HG03139 (cell line): ENCODE data around the gene PTPRE.
"Not testable (repeated sequence)": the region's sequence is repeated elsewhere in the genome, so short reads cannot be mapped to it uniquely, and the experiment has no call there.

Experiments
- ATAC-seq: cut with Tn5 transposase; IDR thresholded peaks from one replicate; pipeline ENCODE4 v1.9.1; 2021; ENCODE audit not compliant: unreplicated experiment

Gene PTPRE

GRCh38 chr10:127976701-127977356 lies 69.9 kb downstream of the PTPRE start:
- no peak for ATAC-seq

GRCh38 chr10:127977357-127978009 lies 70.6 kb downstream of the PTPRE start:
- no peak for ATAC-seq

DNA sequence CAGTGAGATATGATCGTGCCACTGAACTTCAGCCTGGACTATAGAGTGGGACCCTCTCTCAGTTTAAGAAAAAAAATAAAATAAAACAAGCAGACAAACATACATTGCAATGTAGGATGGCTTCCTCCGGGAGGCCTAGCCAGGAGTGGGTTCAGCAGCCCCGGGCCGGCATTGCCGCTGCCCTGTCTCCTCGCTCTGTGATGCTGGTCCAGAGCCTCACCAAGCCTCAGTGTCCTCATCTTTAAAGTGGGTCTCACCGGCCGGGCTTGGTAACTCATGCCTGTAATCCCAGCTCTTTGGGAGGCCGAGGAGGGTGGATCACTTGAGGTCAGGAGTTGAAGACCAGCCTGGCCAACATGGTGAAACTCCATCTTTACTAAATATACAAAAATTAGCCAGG lies 71.6 kb downstream of the PTPRE start:
- ATAC-seq: no peak

- ATAC-seq: no peak
Observed at GRCh38 chr10:127979045-127979444, 72.1 kb downstream of the PTPRE start.

DNA sequence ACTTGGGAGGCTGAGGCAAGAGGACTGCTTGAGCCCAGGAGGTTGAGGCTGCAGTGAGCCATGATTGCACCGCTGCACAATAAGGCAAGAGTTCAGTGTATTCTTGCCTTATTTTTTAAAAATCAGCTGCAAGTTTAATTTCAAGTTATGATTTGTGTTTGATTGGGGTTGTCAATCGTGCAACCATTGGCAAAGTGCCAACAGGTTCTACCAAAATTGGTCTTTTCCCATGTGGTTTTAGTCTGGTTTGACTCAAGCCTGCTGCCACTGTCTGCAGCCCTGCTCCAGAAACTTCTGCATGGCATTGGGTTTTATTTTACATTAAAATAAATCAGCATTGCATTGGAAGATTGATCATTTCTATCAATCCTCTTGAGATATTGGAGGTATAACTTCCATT lies 72.7 kb downstream of the PTPRE start:
- no peak for ATAC-seq

- no peak for ATAC-seq
Observed at GRCh38 chr10:127980898-127981297, 74.0 kb downstream of the PTPRE start.

GRCh38 chr10:127982601-127983000 lies 75.7 kb downstream of the PTPRE start:
- no peak for ATAC-seq

GRCh38 chr10:127983344-127984100 lies 76.6 kb downstream of the PTPRE start:
- no peak for ATAC-seq

DNA sequence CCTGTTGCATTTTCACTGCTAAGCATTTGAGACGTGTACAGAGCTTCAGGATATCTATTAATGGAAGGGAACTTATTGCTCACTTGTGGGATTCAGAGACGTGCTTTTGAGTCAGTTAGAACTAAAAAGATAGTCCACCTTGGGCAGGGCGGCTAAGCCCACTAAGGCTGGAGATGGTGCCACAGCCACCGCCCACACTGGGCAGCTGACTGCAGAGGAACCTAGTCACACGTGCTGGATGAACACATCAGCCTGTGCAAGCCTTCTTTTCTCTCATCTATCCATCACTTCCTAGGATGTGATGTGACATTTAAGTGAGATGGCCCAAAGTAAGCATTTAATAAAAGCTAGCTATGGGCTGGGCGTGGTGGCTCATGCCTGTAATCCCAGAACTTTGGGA lies 78.0 kb downstream of the PTPRE start:
- no peak for ATAC-seq

- no peak for ATAC-seq
Observed at GRCh38 chr10:127986531-127987466, 79.9 kb downstream of the PTPRE start.

GRCh38 chr10:127987467-127988380 lies 80.8 kb downstream of the PTPRE start:
- ATAC-seq: no peak

GRCh38 chr10:127989481-127990012 lies 82.6 kb downstream of the PTPRE start:
- ATAC-seq: no peak

GRCh38 chr10:127990132-127990788 lies 83.4 kb downstream of the PTPRE start:
- ATAC-seq: not testable (repeated sequence)

DNA sequence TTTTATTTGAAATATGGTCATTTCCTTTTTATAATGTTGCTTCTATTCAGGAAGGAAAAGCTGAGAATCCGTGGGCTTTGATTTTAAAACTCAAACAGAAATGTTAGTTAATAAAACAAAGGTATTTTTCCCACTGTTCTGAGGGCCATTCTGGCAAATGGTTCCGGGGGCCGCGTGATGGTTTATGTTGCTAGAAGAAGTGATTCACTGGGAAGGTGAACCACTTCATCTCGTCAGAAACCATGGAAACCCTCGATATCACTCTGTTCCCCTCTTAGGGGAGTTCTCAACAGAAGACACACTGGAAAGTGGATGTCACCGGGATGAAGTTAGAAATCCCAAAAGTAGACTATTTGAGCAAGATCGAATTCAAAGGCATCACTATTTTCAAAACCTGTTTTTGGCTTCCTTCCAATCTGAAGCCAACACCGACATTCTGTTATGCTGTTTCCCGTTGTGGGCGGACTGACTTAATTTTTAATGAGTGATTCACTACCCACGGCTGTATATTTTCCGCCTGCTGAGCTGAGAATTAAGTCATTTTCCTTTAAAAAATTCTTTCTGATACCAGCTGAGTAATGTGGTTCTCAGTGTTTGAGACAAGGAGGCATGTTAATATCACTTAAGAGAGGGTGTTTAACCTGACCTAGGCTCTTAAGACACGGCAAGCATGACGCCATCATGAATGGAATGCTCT lies 84.1 kb downstream of the PTPRE start:
- no peak for ATAC-seq

DNA sequence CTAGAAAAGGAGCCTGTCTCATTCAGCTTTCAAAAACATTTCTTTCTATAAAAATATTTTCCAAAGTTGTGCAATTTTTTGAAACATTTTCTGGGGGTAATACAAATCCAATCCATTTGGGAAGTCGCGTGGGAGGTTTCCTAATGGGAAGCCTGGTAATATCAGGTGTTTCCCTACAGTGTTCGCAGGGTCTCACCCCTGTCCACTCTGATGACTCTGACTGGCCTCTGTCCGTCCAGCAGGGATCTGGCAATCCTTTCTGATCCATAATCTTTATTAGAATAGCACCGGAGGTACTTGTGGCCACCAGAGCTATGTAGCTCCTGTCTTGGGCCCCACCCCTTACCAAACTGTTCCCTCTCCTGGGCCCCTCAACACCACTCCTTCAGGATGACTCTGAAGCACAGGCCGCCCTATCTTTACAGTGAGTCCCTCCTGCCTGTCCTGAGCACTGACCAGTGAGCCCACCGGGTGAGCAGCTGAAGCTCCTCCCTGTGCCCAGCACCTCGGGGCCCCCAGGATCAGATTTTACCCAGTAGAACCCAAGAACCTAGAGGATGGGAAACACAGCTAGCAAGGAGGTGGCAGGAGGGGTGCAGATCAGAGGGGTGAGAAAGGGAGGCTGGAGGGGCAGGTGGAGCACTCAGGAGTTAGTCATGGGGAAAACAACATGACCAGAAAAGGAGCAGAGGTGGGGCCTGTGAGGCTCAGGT lies 84.8 kb downstream of the PTPRE start:
- ATAC-seq: no peak

DNA sequence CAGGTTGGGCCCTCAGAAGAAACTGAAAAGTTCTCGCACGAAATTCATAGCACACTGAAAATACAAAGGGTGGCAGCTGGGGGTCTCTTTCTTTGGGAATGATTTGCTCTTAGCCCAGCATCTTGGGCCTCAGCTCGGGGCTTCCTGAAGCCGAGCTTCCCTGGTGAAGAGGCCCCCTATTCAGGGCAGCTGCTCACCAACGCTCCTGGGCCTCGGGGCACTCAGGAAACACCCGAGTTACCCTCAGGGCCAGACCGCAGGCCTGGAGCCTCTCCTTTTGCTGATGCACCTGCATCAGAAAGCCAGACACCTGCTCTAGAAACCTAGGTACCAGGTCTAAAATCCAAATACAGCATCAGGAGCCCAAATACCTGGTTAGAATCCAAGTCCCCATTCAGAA lies 85.5 kb downstream of the PTPRE start:
- no peak for ATAC-seq

GRCh38 chr10:127993056-127993690 lies 86.3 kb downstream of the PTPRE start:
- ATAC-seq: no peak

- no peak for ATAC-seq
Observed at GRCh38 chr10:127995939-127996338, 89.0 kb downstream of the PTPRE start.
